ENCODE measurements around the gene METTL25B. TPM values are rescaled to one million over a fixed set of nuclear protein-coding genes. Genes with fewer than 3 reads are reported as not detected.

METTL25B gene
- total and polyA plus RNA-seq, 9 donors = 13.9 to 24.7 (median 18.2) TPM

DNA sequence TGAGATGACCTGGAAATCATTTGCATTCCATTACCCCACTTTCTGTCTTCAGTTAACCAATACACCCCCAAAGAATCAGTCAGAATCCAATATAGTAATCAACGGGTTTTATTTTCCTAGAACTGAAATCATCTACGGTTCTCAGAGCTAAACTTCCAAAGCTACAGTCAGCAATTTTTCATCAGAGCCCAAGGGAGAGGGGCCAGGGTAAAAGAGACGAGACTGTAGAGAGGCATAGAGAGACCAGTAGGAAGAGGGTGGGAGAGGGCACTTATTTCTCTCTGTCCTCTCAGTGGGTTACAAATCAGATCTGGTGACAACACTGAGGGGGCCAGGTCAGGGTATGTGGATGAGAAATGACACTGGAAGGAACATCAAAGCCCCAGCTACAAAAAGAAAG, 13.7 kb downstream of the METTL25B start:
- peaks cover 30% of the 10 kb centered on the region for H3K4me1 ChIP-seq (ENCODE audit: control insufficient read depth, insufficient read depth, low read length)
- no peak overlapping the region for H3K4me3 ChIP-seq (ENCODE audit: low read length)
- no peak for DNase-seq
- no peaks in the 10 kb centered on the region for H3K9me3 ChIP-seq (replicated peaks; ENCODE audit: control insufficient read depth, low read depth, low read length)
- WGBS (ENCODE audit: insufficient coverage) = 86% methylated on average over 1 of the region's 3 CpGs
- no peaks in the 10 kb centered on the region for H3K27me3 ChIP-seq (ENCODE audit: control insufficient read depth, insufficient read depth, low read length)
- H3K27ac ChIP-seq (ENCODE audit: low read length) = peak overlapping the region; percentile 90
- H3K36me3 ChIP-seq (ENCODE audit: control insufficient read depth, insufficient read depth, low read length) = peaks cover 59% of the 10 kb centered on the region

DNA sequence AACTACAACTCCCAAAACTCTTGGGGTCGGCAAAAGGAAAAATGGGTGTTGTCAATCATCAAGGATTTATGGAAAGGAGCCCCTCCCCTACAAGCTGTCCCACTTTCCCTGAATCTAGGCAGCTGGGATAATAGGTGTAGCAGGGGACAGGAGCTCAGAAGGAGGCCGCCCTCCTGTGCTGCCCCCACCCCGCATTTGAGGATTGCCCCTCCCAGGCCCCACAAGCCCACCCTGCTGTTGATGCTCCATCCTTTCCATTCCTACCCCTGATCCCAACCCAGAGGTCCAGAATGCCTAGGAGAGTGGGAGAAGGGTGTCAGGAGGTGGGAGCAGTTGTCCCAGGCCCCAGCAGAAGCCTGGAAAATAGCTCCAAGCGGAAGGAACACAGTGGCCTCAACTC, 14.5 kb downstream of the METTL25B start:
- H3K27me3 ChIP-seq (ENCODE audit: control insufficient read depth, insufficient read depth, low read length) = no peaks in the 10 kb centered on the region
- no peak overlapping the region for H3K4me3 ChIP-seq (ENCODE audit: low read length)
- peaks cover 37% of the 10 kb centered on the region for H3K4me1 ChIP-seq (ENCODE audit: control insufficient read depth, insufficient read depth, low read length)
- H3K27ac ChIP-seq (ENCODE audit: low read length) = no peak overlapping the region
- DNase-seq = no peak
- H3K9me3 ChIP-seq (replicated peaks; ENCODE audit: control insufficient read depth, low read depth, low read length) = no peaks in the 10 kb centered on the region
- H3K36me3 ChIP-seq (ENCODE audit: control insufficient read depth, insufficient read depth, low read length) = peaks cover 51% of the 10 kb centered on the region
- WGBS (ENCODE audit: insufficient coverage) = 100% methylated on average over 1 of the region's 4 CpGs

DNA sequence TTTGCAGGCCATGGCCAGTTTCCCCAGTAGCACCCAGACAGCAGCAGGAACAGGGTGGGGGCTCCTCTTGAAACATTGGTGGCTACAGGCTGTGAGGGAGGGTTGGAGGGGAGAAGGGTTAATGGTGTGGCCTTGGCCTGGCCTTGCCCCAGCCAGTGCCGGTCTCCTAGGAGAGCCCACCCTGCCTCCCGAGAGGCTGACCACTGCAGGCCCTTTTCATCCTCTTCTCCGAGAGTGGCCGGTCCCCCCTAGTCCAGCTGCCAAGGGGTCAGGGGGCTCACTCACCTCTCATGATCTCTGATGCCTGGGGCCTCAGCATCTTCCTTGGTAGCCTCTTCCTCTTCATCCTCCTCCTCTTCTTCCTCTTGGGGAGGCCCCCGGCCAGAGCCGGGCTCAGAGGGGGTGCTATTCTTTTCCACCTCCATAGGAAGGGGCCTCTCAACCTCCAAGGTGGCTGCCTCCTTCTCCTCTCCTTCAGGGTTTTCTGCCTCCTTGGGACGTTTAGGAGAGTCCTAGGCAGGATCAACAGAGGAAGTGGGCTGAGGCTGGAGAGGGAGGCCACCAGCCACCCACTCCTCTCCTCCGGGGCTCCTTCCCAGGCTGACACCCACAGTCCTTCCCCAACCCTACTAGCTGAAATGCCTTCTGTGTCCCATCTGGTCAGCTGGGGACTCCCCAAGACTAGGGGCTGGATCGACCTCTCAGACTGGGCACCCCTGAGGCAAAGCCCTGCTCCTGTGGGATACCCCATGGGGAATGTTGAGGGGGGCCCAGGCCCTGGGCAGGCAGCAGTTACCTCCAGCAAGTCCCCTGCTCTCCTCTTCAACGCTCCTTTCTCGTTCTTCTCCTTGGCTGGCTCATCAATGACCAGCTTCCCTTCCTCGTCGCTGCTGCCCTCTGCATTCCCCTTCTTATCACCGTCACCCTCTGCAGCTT, 15.4 kb downstream of the METTL25B start:
- Histone ChIP-seq H3K9me3 (replicated peaks; ENCODE audit: control insufficient read depth, low read depth, low read length) (no peaks in the 10 kb centered on the region), H3K4me3 (ENCODE audit: low read length) (no peak overlapping the region), H3K27ac (ENCODE audit: low read length) (no peak overlapping the region), H3K27me3 (ENCODE audit: control insufficient read depth, insufficient read depth, low read length) (no peaks in the 10 kb centered on the region), H3K36me3 (ENCODE audit: control insufficient read depth, insufficient read depth, low read length) (peaks cover 43% of the 10 kb centered on the region), H3K4me1 (ENCODE audit: control insufficient read depth, insufficient read depth, low read length) (peaks cover 45% of the 10 kb centered on the region)
- no peak for DNase-seq
- WGBS (ENCODE audit: insufficient coverage) = 83% methylated on average over 9 of the region's 14 CpGs

DNA sequence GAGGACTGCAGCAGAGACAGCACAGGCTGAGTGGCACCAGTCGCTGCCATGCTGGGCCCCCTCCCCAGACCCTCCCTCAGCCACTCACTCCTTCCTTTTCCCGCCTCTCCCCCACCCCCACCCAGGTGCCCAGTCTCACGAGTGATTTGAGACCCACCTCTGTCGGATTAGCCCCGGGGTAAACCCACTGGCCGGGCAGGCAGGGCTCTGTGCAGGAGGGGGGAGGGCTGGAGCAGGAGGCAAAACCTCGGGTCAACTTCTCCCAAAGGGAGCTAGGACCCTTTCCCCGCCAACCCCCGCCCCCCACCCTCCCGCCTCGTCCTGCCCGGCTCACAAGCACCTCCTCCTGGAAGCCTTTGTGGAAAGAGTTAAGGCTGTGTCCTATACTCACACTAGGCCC, 16.1 kb downstream of the METTL25B start:
- WGBS (ENCODE audit: insufficient coverage) = no CpG with 5 or more reads among the region's 12 CpGs
- Histone ChIP-seq H3K27ac (ENCODE audit: low read length) (no peak overlapping the region), H3K36me3 (ENCODE audit: control insufficient read depth, insufficient read depth, low read length) (peaks cover 40% of the 10 kb centered on the region), H3K27me3 (ENCODE audit: control insufficient read depth, insufficient read depth, low read length) (no peaks in the 10 kb centered on the region), H3K9me3 (replicated peaks; ENCODE audit: control insufficient read depth, low read depth, low read length) (no peaks in the 10 kb centered on the region), H3K4me1 (ENCODE audit: control insufficient read depth, insufficient read depth, low read length) (peaks cover 52% of the 10 kb centered on the region), H3K4me3 (ENCODE audit: low read length) (no peak overlapping the region)
- DNase-seq = no peak

DNA sequence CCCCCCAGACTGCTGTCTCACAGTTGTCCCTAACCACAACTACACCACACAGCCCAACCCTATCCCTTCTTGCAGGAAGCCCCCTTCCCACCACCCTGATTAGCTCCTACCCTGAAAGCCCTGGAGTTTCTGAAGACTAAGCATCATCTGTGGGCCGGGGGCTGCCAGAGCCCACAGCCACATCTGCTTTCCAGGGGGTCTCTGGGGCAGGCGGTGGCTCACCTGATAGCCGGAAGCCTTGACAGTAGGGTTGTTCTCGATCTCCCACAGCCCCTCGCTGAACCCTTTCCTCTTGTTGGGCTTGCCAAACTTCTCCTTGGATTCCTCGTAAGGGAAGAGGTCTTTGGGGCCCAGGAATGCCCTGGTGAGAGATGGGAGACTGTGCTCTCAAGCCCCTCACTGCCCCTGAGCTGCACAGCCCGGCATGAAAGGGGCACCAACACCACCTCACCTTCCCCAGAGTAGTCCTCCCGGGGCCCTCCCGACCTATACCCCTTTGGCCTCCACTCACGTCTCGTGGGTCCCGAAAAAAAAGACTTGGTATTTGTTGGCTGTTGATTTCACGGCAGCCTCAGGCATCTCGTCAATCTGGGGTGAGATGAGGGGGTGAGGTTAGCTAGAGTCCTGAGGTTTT, 16.6 kb downstream of the METTL25B start:
- Histone ChIP-seq H3K4me1 (ENCODE audit: control insufficient read depth, insufficient read depth, low read length) (peaks cover 53% of the 10 kb centered on the region), H3K27me3 (ENCODE audit: control insufficient read depth, insufficient read depth, low read length) (no peaks in the 10 kb centered on the region), H3K4me3 (ENCODE audit: low read length) (no peak overlapping the region), H3K36me3 (ENCODE audit: control insufficient read depth, insufficient read depth, low read length) (peaks cover 44% of the 10 kb centered on the region), H3K27ac (ENCODE audit: low read length) (no peak overlapping the region), H3K9me3 (replicated peaks; ENCODE audit: control insufficient read depth, low read depth, low read length) (no peaks in the 10 kb centered on the region)
- no peak for DNase-seq
- 98% methylated on average over 5 of the region's 14 CpGs for WGBS (ENCODE audit: insufficient coverage)

DNA sequence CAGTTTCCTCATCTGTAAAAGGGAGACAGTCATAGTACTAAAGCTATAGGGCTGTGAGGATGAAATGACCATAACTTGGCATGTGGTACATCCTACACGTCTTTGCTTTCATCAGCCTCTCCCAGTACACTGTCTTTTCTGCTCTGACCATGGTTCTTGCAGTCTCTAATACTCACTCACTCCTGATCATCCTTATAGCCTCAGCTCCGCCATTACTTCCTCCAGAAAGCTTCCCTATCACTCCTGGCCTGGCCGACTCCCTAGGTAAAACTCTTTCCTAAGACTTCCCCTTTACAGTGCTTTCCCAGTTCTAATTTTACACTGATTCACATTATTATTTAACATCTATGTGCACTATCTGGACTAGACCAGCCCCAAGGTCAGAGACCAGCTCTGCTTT, 17.6 kb downstream of the METTL25B start:
- no peak for DNase-seq
- Histone ChIP-seq H3K4me3 (ENCODE audit: low read length) (no peak overlapping the region), H3K9me3 (replicated peaks; ENCODE audit: control insufficient read depth, low read depth, low read length) (no peaks in the 10 kb centered on the region), H3K27ac (ENCODE audit: low read length) (peak overlapping the region; percentile 100), H3K36me3 (ENCODE audit: control insufficient read depth, insufficient read depth, low read length) (peaks cover 44% of the 10 kb centered on the region), H3K4me1 (ENCODE audit: control insufficient read depth, insufficient read depth, low read length) (peaks cover 57% of the 10 kb centered on the region), H3K27me3 (ENCODE audit: control insufficient read depth, insufficient read depth, low read length) (no peaks in the 10 kb centered on the region)
- 86% methylated on average over 2 of the region's 3 CpGs for WGBS (ENCODE audit: insufficient coverage)

DNA sequence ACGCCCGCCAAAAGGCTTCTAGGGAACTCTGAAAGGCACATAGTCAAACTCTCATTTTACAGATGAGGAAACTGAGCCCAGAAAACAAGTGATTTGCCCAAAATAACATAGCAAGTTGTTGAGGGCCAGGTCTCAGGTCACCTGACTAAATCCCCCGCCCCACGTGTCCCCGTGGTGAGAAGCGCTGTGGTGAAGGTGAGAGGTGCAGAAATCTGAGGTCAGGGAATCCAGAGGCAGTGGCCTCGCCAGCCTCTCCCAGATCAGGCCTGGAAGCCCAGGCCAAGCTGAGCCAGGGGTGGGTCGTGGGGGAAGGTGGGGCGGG, 18.1 kb downstream of the METTL25B start:
- H3K9me3 ChIP-seq (replicated peaks; ENCODE audit: control insufficient read depth, low read depth, low read length) = no peaks in the 10 kb centered on the region
- peaks cover 56% of the 10 kb centered on the region for H3K4me1 ChIP-seq (ENCODE audit: control insufficient read depth, insufficient read depth, low read length)
- peaks cover 44% of the 10 kb centered on the region for H3K36me3 ChIP-seq (ENCODE audit: control insufficient read depth, insufficient read depth, low read length)
- peak overlapping the region; percentile 86 for H3K4me3 ChIP-seq (ENCODE audit: low read length)
- WGBS (ENCODE audit: insufficient coverage) = 26% methylated on average over 4 of the region's 9 CpGs
- H3K27me3 ChIP-seq (ENCODE audit: control insufficient read depth, insufficient read depth, low read length) = no peaks in the 10 kb centered on the region
- no peak for DNase-seq
- peak overlapping the region; percentile 100 for H3K27ac ChIP-seq (ENCODE audit: low read length)

DNA sequence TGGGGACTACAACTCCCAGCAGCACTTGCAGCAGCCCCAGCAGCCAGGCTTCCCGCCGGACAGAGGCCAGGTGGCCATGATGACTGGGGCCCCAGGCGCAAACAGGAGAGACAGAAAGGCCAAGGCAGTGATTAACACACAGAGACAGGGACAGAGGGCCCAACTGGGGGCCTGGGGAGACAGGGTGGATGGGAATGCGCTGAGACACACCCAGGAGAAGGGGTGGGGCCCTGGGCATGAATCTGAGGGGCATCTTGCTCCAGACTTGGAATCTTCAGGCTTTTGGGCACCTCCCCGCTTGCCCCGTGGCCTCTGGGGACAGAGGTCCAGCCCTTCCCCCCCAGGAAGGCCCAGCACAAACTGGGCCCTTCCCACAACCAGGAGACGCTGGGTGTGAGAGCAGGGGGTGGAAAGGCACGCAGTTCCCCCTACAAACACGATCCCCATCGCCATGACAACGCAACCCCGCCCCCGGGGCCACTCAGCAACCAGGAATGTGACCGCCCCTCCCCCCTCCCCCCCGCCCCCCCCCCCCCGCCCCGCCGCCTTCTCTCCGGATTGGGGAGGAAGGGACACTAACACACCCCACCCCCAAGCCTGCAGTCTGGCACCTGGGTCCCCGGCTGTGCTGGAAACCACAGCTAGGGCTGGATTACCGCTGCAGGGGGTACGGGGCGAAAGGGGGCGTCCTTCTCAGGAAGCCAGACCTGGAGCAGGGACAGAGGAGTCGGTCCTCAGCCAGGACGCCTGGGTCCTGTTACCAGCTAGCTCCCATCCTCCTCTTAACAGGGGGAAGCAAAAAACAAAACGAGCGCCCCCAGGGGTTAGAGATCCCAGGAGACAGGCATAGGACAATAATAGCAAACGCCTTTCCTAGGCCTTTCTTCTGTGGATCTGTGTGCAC, 18.7 kb downstream of the METTL25B start:
- H3K9me3 ChIP-seq (replicated peaks; ENCODE audit: control insufficient read depth, low read depth, low read length) = no peaks in the 10 kb centered on the region
- H3K27me3 ChIP-seq (ENCODE audit: control insufficient read depth, insufficient read depth, low read length) = no peaks in the 10 kb centered on the region
- H3K4me3 ChIP-seq (ENCODE audit: low read length) = peak overlapping the region; percentile 86
- H3K27ac ChIP-seq (ENCODE audit: low read length) = peak overlapping the region; percentile 100
- H3K36me3 ChIP-seq (ENCODE audit: control insufficient read depth, insufficient read depth, low read length) = peaks cover 39% of the 10 kb centered on the region
- peak; percentile 97 for DNase-seq
- peaks cover 51% of the 10 kb centered on the region for H3K4me1 ChIP-seq (ENCODE audit: control insufficient read depth, insufficient read depth, low read length)
- WGBS (ENCODE audit: insufficient coverage) = 2% methylated on average over 13 of the region's 29 CpGs

DNA sequence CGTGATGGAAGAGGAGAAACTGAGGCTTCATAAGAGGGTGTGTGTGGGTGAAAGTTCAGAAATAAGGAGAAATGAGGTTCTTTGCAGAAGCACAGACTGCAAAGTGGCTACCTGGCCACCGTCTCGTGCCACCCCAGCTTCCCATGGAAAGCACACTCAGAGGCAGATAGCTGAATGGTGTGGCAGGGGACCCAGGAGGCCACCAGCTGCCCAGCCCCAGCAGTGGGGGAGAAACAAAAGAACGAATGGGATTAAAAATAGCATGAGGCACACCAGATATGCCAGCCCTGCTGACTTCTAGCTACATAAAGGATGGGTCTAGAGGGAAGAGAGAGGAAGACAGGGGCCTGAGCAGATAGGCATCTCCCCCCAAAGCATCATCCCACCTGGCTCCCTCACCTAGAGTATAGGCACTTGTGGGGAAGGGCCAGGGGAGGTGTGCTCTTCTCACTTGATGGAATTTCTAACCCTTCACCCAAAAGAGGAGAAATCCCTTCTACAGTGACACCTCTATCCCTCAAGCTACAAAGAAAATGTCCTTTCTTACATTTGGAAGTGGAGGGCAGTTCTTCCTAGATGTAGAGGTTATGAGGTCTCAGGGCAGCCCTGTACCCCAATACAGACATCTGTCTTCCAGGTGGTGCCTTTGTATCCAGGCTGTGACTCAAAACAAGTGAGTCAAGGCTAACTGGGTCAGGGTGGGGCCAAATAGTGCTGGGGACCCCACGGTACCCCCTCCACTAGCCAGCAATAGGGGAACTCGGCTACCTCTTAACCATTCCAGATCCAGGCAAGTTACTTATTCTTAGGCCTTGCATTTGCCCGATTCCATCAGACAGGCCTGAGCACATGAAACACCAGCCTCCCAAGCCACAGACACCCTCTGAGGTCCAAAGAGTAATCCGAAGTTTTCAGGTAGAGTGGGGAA, 19.7 kb downstream of the METTL25B start:
- peak; percentile 51 for DNase-seq
- peak overlapping the region; percentile 100 for H3K27ac ChIP-seq (ENCODE audit: low read length)
- peaks cover 29% of the 10 kb centered on the region for H3K36me3 ChIP-seq (ENCODE audit: control insufficient read depth, insufficient read depth, low read length)
- peak overlapping the region; percentile 86 for H3K4me3 ChIP-seq (ENCODE audit: low read length)
- peaks cover 55% of the 10 kb centered on the region for H3K4me1 ChIP-seq (ENCODE audit: control insufficient read depth, insufficient read depth, low read length)
- WGBS (ENCODE audit: insufficient coverage) = 28% methylated on average over 2 of the region's 8 CpGs
- no peaks in the 10 kb centered on the region for H3K27me3 ChIP-seq (ENCODE audit: control insufficient read depth, insufficient read depth, low read length)
- H3K9me3 ChIP-seq (replicated peaks; ENCODE audit: control insufficient read depth, low read depth, low read length) = no peaks in the 10 kb centered on the region
